ENCODE results near the gene PRR30. TPM values are rescaled to one million over a fixed set of nuclear protein-coding genes. Genes with fewer than 3 reads are reported as not detected.

The PRR30 gene
- total RNA-seq, 1 experiment from 2014 or later = not detected

GRCh38 chr2:27149570-27150405 is 10.6 kb upstream of the PRR30 start:
- POLR2A ChIA-PET = no interaction called here
- no peaks in the 10 kb centered on the region for H3K36me3 Mint-ChIP-seq (ENCODE audit: insufficient read depth, unreplicated experiment)
- intact Hi-C loops (cut with micrococcal nuclease) = no loop called here
- no TSS peak for BruUV-seq (replicated peaks)
- H3K4me1 Mint-ChIP-seq (ENCODE audit: insufficient read depth, unreplicated experiment) = no peaks in the 10 kb centered on the region
- no peak for TF ChIP-seq CTCF (IDR thresholded peaks at IDR 0.05; ENCODE audit: unreplicated experiment)
- H3K27me3 Mint-ChIP-seq (ENCODE audit: insufficient read depth, unreplicated experiment) = no peaks in the 10 kb centered on the region
- no peak overlapping the region for H3K4me3 Mint-ChIP-seq (ENCODE audit: unreplicated experiment)
- no peak for DNase-seq (ENCODE audit: unreplicated experiment)
- CTCF ChIA-PET = interaction anchor here (0.8 to 1.7 kb wide), 3 partner anchors 20 to 130 kb away, joined by 3 to 5 read pairs (median 4); no protein-coding TSS in a partner anchor
- no peaks in the 10 kb centered on the region for H3K9me3 Mint-ChIP-seq (ENCODE audit: unreplicated experiment)
- no peak overlapping the region for H3K27ac Mint-ChIP-seq (ENCODE audit: low read depth, unreplicated experiment)

- H3K4me1 Mint-ChIP-seq (ENCODE audit: insufficient read depth, unreplicated experiment) = no peaks in the 10 kb centered on the region
- no peak for DNase-seq (ENCODE audit: unreplicated experiment)
- TF ChIP-seq CTCF (IDR thresholded peaks at IDR 0.05; ENCODE audit: unreplicated experiment) = no peak
- no peak within 1 kb of the TSS for H3K27ac Mint-ChIP-seq (ENCODE audit: low read depth, unreplicated experiment)
- intact Hi-C loops (cut with micrococcal nuclease) = no loop called here
- H3K9me3 Mint-ChIP-seq (ENCODE audit: unreplicated experiment) = no peaks in the 10 kb centered on the region
- ChIA-PET CTCF (interaction anchor here (0.8 to 1.7 kb wide), 2 partner anchors 21 to 130 kb away, joined by 4 to 5 read pairs; no protein-coding TSS in a partner anchor), POLR2A (no interaction called here)
- H3K36me3 Mint-ChIP-seq (ENCODE audit: insufficient read depth, unreplicated experiment) = peaks cover 5% of the 10 kb centered on the region
- no peak within 1 kb of the TSS for H3K4me3 Mint-ChIP-seq (ENCODE audit: unreplicated experiment)
- BruUV-seq (replicated peaks) = no TSS peak
- H3K27me3 Mint-ChIP-seq (ENCODE audit: insufficient read depth, unreplicated experiment) = peaks cover 2% of the 10 kb centered on the region
Observed at GRCh38 chr2:27148801-27149439, 9.7 kb upstream of the PRR30 start, which contains the start of gene TCF23. TSS of gene TCF23 (plus strand) at chr2:27149004. CDS start at chr2:27149134, 130 bp downstream.

DNA sequence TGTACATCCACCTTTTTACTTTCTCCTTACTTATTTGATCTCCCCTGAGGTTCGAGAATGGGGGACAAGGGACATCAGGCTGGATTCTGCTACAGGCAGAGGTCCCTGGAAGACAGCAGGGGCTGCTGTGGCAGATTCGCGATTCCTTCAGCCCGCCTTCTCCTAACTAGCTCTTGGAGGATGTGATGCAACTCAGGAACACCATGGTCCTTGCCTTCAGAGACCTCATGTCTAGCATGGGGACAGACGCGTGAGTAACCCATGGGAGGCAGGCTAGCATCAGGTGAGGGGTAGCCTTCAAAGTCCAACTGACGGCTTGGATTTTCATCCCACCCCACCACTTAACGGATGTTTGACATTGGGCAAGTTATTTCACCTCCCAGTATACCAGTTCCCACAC is 8.7 kb upstream of the PRR30 start:
- DNase-seq (ENCODE audit: unreplicated experiment) = no peak
- H3K27ac Mint-ChIP-seq (ENCODE audit: low read depth, unreplicated experiment) = no peak overlapping the region
- POLR2A ChIA-PET = no interaction called here
- H3K4me1 Mint-ChIP-seq (ENCODE audit: insufficient read depth, unreplicated experiment) = peaks cover 7% of the 10 kb centered on the region
- intact Hi-C loops (cut with micrococcal nuclease) = no loop called here
- no peaks in the 10 kb centered on the region for H3K9me3 Mint-ChIP-seq (ENCODE audit: unreplicated experiment)
- TF ChIP-seq CTCF (IDR thresholded peaks at IDR 0.05; ENCODE audit: unreplicated experiment) = no peak
- CTCF ChIA-PET = interaction anchor here (1.7 kb wide), 1 partner anchor 22 kb away, joined by 5 read pairs; no protein-coding TSS in a partner anchor
- peaks cover 12% of the 10 kb centered on the region for H3K27me3 Mint-ChIP-seq (ENCODE audit: insufficient read depth, unreplicated experiment)
- H3K36me3 Mint-ChIP-seq (ENCODE audit: insufficient read depth, unreplicated experiment) = peaks cover 6% of the 10 kb centered on the region
- no peak overlapping the region for H3K4me3 Mint-ChIP-seq (ENCODE audit: unreplicated experiment)
- no TSS peak for BruUV-seq (replicated peaks)

GRCh38 chr2:27145682-27146081 is 6.5 kb upstream of the PRR30 start:
- peaks cover 16% of the 10 kb centered on the region for H3K27me3 Mint-ChIP-seq (ENCODE audit: insufficient read depth, unreplicated experiment)
- H3K4me3 Mint-ChIP-seq (ENCODE audit: unreplicated experiment) = no peak overlapping the region
- no peak for DNase-seq (ENCODE audit: unreplicated experiment)
- BruUV-seq (replicated peaks) = no TSS peak
- peaks cover 6% of the 10 kb centered on the region for H3K36me3 Mint-ChIP-seq (ENCODE audit: insufficient read depth, unreplicated experiment)
- intact Hi-C loops (cut with micrococcal nuclease) = no loop called here
- H3K27ac Mint-ChIP-seq (ENCODE audit: low read depth, unreplicated experiment) = no peak overlapping the region
- POLR2A ChIA-PET = interaction anchor here (0.8 to 2.0 kb wide), 3 partner anchors 11 to 66 kb away, joined by 3 to 8 read pairs (median 4); partner anchors contain the start of genes ATRAID and PREB
- no peak for TF ChIP-seq CTCF (IDR thresholded peaks at IDR 0.05; ENCODE audit: unreplicated experiment)
- H3K9me3 Mint-ChIP-seq (ENCODE audit: unreplicated experiment) = no peaks in the 10 kb centered on the region
- CTCF ChIA-PET = interaction anchor here (0.6 to 1.3 kb wide), 3 partner anchors 12 to 392 kb away, joined by 3 to 8 read pairs (median 4); no protein-coding TSS in a partner anchor
- H3K4me1 Mint-ChIP-seq (ENCODE audit: insufficient read depth, unreplicated experiment) = peaks cover 7% of the 10 kb centered on the region
